Tibial artery (tissue), 4 donors: ENCODE results near the gene SENP5.
A peak's percentile ranks its signal among the peaks of the same experiment; 100 is the strongest.

Source experiments
- DNase-seq, 2 donors: peaks; one replicate each; pipeline ENCODE4 v3.0.0-alpha.2; 2019
- H3K27ac ChIP-seq, 2 donors: fragments of 200-600 bp; sonication (generic) in 1 of 2; 1 replicate in 1 of 2; 2 replicates in 1 of 2; pipeline ENCODE4 v1.5.1; 2018 to 2019; ENCODE audit warnings: mild to moderate bottlenecking in 1 of 2
- H3K27me3 ChIP-seq, 2 donors: fragments of 200-600 bp; sonication (generic) in 1 of 2; one replicate each; pipeline versions ENCODE4 v1.5.1 to v1.6.0; 2016 to 2019
- H3K36me3 ChIP-seq, 3 donors: fragments of 200-600 bp; sonication (generic) in 2 of 3; one replicate each; pipeline ENCODE4 v1.5.1; 2016 to 2019; ENCODE audit warnings: mild to moderate bottlenecking in 2 of 3
- H3K4me1 ChIP-seq, 4 donors: fragments of 200-600 bp; sonication (generic) in 2 of 4; 1 replicate in 3 of 4; 2 replicates in 1 of 4; pipeline ENCODE4 v1.5.1; 2016 to 2019
- H3K4me3 ChIP-seq, 2 donors: fragments of 200-600 bp; sonication (generic) in 1 of 2; 1 replicate in 1 of 2; 2 replicates in 1 of 2; pipeline ENCODE4 v1.5.1; 2018 to 2019; ENCODE audit warnings: mild to moderate bottlenecking in 2 of 2
- H3K9me3 ChIP-seq, 3 donors: fragments of 200-600 bp; sonication (generic) in 1 of 3; one replicate each; pipeline ENCODE4 v1.5.1; 2016 to 2019
- intact Hi-C: fragments of 100-400 bp; cut with DNase I; formaldehyde crosslinking; loops from one replicate; pipeline ENCODE4 v1.15.0; 2023; ENCODE audit warnings: low total_unique reads
- TF ChIP-seq, protein P1 (sequence below), 2 experiments: fragments of 200-600 bp in 1 of 2; fragments of 450-650 bp in 1 of 2; IDR thresholded peaks; one replicate each; pipeline ENCODE4 v1.5.1; 2017 to 2019; ENCODE audit warnings: antibody characterized with exemption in 2 of 2, mild to moderate bottlenecking in 1 of 2, moderate library complexity in 1 of 2

The SENP5 gene

DNA sequence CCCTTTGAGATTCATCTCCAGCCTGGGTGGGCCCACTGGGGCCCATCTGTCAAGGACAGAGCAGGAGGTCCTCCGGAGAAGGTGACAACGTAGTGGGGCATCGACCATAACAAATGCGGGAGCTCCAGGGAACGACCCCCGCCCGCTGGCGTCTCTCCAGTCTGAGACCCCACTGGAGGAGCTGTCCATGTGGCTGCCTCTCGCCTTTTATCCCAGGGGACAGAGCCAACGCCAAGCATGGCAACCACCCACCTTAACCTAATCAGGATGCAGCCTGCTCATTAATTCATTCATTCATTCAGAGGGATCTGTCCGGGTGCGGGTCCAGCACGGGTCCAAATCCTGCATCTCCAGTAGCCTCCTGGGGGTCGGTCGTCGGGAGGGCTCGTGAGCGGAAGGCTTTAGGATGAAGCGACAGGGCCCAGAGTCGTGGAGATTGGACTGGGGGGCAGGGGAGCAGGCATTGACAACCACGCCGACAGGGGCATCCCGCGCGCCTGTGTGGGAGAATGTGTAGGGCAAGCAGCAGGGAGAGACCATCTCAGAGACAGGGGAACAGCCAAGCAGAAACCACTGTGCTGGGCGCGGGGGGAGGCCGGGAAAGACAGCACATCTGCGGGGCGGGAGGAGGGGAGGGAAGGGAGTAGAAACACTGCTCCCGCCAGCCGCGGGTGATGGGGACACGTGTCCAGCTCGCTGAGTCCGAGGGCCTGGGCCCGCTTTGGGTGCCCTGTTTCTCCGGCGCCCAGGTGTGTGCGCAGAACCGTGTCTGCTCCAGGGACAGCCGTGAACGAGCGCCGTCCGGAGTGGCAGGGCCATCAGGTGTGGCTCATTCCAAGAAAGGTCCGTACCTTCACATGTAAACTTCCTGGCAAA, 99.0 kb downstream of the SENP5 start:
- no peaks in the 10 kb centered on the region for H3K27me3 ChIP-seq
- TF ChIP-seq, protein P1, sequence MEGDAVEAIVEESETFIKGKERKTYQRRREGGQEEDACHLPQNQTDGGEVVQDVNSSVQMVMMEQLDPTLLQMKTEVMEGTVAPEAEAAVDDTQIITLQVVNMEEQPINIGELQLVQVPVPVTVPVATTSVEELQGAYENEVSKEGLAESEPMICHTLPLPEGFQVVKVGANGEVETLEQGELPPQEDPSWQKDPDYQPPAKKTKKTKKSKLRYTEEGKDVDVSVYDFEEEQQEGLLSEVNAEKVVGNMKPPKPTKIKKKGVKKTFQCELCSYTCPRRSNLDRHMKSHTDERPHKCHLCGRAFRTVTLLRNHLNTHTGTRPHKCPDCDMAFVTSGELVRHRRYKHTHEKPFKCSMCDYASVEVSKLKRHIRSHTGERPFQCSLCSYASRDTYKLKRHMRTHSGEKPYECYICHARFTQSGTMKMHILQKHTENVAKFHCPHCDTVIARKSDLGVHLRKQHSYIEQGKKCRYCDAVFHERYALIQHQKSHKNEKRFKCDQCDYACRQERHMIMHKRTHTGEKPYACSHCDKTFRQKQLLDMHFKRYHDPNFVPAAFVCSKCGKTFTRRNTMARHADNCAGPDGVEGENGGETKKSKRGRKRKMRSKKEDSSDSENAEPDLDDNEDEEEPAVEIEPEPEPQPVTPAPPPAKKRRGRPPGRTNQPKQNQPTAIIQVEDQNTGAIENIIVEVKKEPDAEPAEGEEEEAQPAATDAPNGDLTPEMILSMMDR (IDR thresholded peaks at IDR 0.05), result no peak
- intact Hi-C loops, result loop anchor here (10.0 kb wide), 1 partner anchor 222 kb away; no protein-coding TSS in a partner anchor
- no peak overlapping the region for H3K27ac ChIP-seq
- DNase-seq, result no peak
- no peak overlapping the region for H3K4me3 ChIP-seq
- H3K36me3 ChIP-seq, result peaks cover 0 to 6% (median 0%) of the 10 kb centered on the region in 3 donors
- H3K4me1 ChIP-seq, result peaks cover 0 to 26% (median 8%) of the 10 kb centered on the region in 4 donors
- no peaks in the 10 kb centered on the region for H3K9me3 ChIP-seq

DNA sequence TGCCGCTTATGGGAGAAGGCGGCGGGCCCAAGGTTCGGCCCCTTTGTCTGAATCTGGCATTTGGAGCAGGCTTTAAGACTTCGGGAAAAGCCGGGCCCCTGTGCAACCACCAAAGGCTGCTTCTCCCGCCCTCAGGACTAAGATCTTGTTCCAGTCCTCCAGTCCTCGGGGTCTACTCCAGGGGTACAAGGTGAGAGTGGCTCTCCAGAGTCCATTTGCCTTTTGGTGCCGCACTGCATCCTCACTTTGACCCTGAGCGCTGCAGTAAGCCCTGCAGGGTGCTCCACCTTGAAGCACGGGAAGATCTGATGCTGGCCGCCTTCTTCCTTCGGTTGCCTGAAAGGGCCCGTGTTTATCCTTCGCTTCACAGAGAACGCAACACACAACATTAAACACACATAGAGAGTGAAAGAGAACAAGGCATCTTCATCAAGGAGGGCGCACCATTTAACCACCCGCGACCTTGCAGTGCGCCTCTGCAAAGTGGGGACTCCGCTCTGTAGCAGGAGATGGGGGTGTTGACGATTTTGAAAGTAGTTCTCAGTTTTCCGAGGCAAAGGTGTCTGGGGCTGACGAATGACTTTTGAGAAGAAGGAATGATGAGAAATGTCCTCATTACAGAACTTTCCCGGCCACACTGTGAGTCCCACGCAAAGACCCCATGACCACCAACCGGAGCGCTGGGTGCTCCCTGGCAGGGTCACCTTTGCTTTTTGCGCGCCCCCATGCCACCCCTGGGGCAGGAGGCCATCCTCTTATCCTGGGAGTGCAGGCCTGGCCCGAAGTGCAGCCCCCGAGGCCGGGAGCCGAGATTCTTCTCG, 99.9 kb downstream of the SENP5 start:
- TF ChIP-seq, protein P1 (IDR thresholded peaks at IDR 0.05), result no peak
- H3K27ac ChIP-seq, result peak overlapping the region; percentile 20 to 45
- peak overlapping the region; percentile 62 to 82 for H3K4me3 ChIP-seq
- H3K9me3 ChIP-seq, result no peaks in the 10 kb centered on the region
- DNase-seq, result no peak
- intact Hi-C loops, result loop anchor here (2.0 to 10.0 kb wide), 3 partner anchors 25 to 223 kb away; partner anchors contain the start of gene NCBP2
- H3K36me3 ChIP-seq, result peaks cover 0 to 6% (median 0%) of the 10 kb centered on the region in 3 donors
- H3K27me3 ChIP-seq, result no peaks in the 10 kb centered on the region
- peaks cover 0 to 26% (median 8%) of the 10 kb centered on the region in 4 donors for H3K4me1 ChIP-seq

DNA sequence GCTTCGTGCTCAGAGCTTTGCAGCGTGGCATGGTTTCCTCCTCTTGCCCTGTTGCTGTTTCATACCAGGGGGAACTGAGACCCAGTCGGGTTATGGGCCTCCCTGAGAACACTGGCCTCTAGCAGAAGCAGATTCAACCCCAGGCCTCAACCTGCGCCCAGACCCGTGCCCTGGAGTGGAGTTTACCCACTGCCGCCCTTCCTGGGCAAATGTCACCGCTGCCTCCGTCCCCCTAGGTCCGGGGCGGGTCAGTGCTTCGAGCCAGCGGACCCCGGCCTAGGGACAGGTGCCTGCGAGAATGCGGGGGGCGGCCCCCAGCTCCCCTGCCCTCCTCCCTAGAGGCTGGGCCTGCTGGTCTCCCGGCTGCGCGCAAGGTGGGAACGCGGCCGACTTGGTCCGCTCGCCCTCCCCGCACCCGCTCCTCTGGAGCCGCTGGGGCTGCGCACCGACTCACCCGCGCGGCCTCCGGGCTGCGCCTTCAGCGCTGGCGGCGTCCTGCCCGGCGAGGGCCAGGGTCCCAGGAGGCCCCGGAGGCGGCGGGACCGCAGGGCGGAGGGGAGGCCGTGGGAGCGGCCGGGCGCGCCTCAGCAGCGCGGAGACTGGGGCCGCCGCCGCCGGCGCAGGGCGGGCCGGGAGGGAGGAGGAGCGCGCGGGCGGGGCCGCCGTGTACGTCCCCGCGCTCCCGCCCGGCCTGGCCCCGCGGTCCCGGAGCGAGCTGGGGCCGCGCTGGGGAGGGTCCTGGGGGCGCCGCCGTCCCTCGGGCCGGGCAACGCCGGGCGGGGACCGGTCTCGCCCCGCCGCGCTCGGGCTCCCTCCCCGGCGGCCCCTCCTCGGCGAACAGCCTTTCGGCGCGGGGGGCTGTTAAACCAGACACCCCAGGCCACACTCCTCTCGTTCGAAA, 100.8 kb downstream of the SENP5 start, which contains the start of gene PIGZ:
Gene PIGZ, minus strand, starts transcription at position 601 of the 901 bp plus-strand sequence. CDS start 16,802 bp downstream, outside the sequence.
- H3K36me3 ChIP-seq, result peaks cover 0 to 6% (median 0%) of the 10 kb centered on the region in 3 donors
- H3K27ac ChIP-seq, result peak within 1 kb of the TSS; percentile 64 to 72
- H3K9me3 ChIP-seq, result no peaks in the 10 kb centered on the region
- H3K27me3 ChIP-seq, result no peaks in the 10 kb centered on the region
- intact Hi-C loops, result loop anchor here (2.0 to 10.0 kb wide), 3 partner anchors 26 to 224 kb away; partner anchors contain the start of gene NCBP2
- DNase-seq, result no peak
- TF ChIP-seq, protein P1 (IDR thresholded peaks at IDR 0.05), result no peak
- peak within 1 kb of the TSS; percentile 62 to 82 for H3K4me3 ChIP-seq
- peaks cover 0 to 26% (median 8%) of the 10 kb centered on the region in 4 donors for H3K4me1 ChIP-seq

DNA sequence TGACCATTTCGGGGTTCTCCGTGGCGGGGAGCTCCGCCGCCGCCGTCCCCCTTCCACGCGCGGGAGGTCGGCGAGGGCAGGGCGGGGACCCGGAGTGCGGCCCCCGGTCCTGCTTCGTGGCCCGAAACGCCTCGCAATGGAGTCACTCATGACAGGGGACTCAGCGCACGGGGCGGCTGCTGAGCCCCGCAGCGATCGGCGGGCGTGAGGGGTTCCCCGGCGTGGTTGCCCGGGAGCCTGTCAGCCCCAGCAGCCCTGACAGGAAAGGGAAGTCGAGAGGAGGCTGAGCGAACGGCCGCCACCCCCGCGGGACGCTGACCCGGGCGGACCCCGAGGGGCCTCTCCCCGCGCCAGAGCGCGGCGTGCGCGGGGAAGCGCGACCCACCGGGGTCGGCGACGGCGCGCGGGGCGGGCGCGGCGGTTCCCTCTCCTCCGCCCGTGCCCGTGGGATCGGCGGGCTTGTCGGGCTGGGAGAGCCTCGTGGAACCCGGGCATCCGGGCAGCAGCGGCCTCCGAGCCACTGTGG, 101.5 kb downstream of the SENP5 start:
- H3K9me3 ChIP-seq, result no peaks in the 10 kb centered on the region
- intact Hi-C loops, result loop anchor here (2.0 to 10.0 kb wide), 3 partner anchors 26 to 224 kb away; partner anchors contain the start of gene NCBP2
- H3K27ac ChIP-seq, result peak overlapping the region; percentile 64 to 72
- TF ChIP-seq, protein P1 (IDR thresholded peaks at IDR 0.05), result no peak
- H3K4me1 ChIP-seq, result peaks cover 0 to 26% (median 8%) of the 10 kb centered on the region in 4 donors
- H3K4me3 ChIP-seq, result peak overlapping the region; percentile 62 to 82
- H3K36me3 ChIP-seq, result peaks cover 0 to 6% (median 0%) of the 10 kb centered on the region in 3 donors
- H3K27me3 ChIP-seq, result no peaks in the 10 kb centered on the region
- DNase-seq, result no peak
